IMR-90 (cell line): ENCODE data around the gene KCNQ1. TPM values are rescaled to one million over a fixed set of nuclear protein-coding genes. Genes with fewer than 3 reads are reported as not detected.

ENCODE experiments used
- ATAC-seq: fragments of 200-7000 bp; cut with Tn5 transposase; 2 replicates; pipeline ENCODE4 v1.9.1; 2020; ENCODE audit warnings: low read depth, mild to moderate bottlenecking, moderate library complexity
- BruUV-seq: library from RNA; stranded (reverse); fragments of 400-500 nt; replicated peaks from 2 replicates; lab custom pipeline; 2021; lab: Mats Ljungman, UMichigan
- CTCF ChIA-PET: fragments of 300-600 bp; formaldehyde crosslinking; extraction: SDS; loops from one replicate; lab custom pipeline; 2021; ENCODE audit warnings: antibody characterized with exemption; lab: Yijun Ruan, JAX
- POLR2A ChIA-PET: fragments of 300-600 bp; sonication (Branson Sonifier 250); formaldehyde crosslinking; loops from one replicate; lab custom pipeline; 2022; ENCODE audit warnings: antibody characterized with exemption; ENCODE audit not compliant: unreplicated experiment; lab: Charles Lee
- DNase-seq: peaks from one replicate; pipeline ENCODE4 v3.0.0; 2013
- H2AFZ ChIP-seq: replicated peaks from 2 replicates; pipeline ENCODE3; 2013; ENCODE audit warnings: low read length, mild to moderate bottlenecking; ENCODE audit not compliant: poor library complexity
- H2AK5ac ChIP-seq: 2 replicates; pipeline ENCODE4 v1.6.1; 2013; ENCODE audit warnings: low read depth, low read length, inconsistent platforms
- H2AK9ac ChIP-seq: replicated peaks from 2 replicates; pipeline ENCODE3; 2013; ENCODE audit warnings: mild to moderate bottlenecking, low read depth, low read length, moderate library complexity; ENCODE audit not compliant: poor library complexity
- H2BK120ac ChIP-seq: 2 replicates; pipeline ENCODE4 v1.6.1; 2013; ENCODE audit warnings: low read depth, low read length, inconsistent platforms
- H2BK15ac ChIP-seq: 3 replicates; pipeline ENCODE4 v1.6.1; 2013; ENCODE audit warnings: low read depth, low read length, inconsistent platforms
- H2BK20ac ChIP-seq: 2 replicates; pipeline ENCODE4 v1.6.1; 2013; ENCODE audit warnings: low read depth, mild to moderate bottlenecking, inconsistent platforms, low read length, moderate library complexity
- H2BK5ac ChIP-seq: 2 replicates; pipeline ENCODE4 v1.6.1; 2013; ENCODE audit warnings: mild to moderate bottlenecking, low read depth, low read length, inconsistent platforms; ENCODE audit not compliant: poor library complexity, severe bottlenecking
- H3K14ac ChIP-seq: replicated peaks from 2 replicates; pipeline ENCODE4 v1.6.1; 2013; ENCODE audit warnings: low read depth, low read length, inconsistent platforms
- H3K18ac ChIP-seq: 2 replicates; pipeline ENCODE4 v1.6.1; 2013; ENCODE audit warnings: low read depth, low read length, control low read depth
- H3K23ac ChIP-seq: 2 replicates; pipeline ENCODE4 v1.6.1; 2013; ENCODE audit warnings: low read depth, low read length, inconsistent platforms
- H3K27ac ChIP-seq: 2 replicates; pipeline ENCODE4 v1.5.1; 2013; ENCODE audit warnings: mild to moderate bottlenecking, control low read depth, low read length; ENCODE audit not compliant: insufficient read depth
- H3K27me3 ChIP-seq: 2 replicates; pipeline ENCODE4 v1.6.1; 2013; ENCODE audit warnings: low read length; ENCODE audit not compliant: control insufficient read depth, insufficient read depth
- H3K36me3 ChIP-seq: 2 replicates; pipeline ENCODE4 v1.6.1; 2013; ENCODE audit warnings: low read length, mixed read lengths; ENCODE audit not compliant: control insufficient read depth, insufficient read depth
- H3K4ac ChIP-seq: 2 replicates; pipeline ENCODE4 v1.6.1; 2013; ENCODE audit warnings: low read depth, low read length, inconsistent platforms
- H3K4me1 ChIP-seq: 2 replicates; pipeline ENCODE4 v1.6.1; 2013; ENCODE audit warnings: low read length, mixed read lengths; ENCODE audit not compliant: control insufficient read depth, insufficient read depth
- H3K4me2 ChIP-seq: 2 replicates; pipeline ENCODE4 v1.6.1; 2013; ENCODE audit warnings: low read depth, mild to moderate bottlenecking, control low read depth, low read length, moderate library complexity
- H3K4me3 ChIP-seq: 2 replicates; pipeline ENCODE4 v1.5.1; 2013; ENCODE audit warnings: low read depth, mild to moderate bottlenecking, control low read depth, low read length, moderate library complexity; ENCODE audit not compliant: insufficient read depth
- H3K56ac ChIP-seq: 2 replicates; pipeline ENCODE4 v1.6.1; 2013; ENCODE audit warnings: low read length, inconsistent platforms; ENCODE audit not compliant: insufficient read depth; ENCODE audit errors: extremely low read depth
- H3K79me1 ChIP-seq, 2 experiments: 2 replicates each; pipeline ENCODE4 v1.6.1; 2013; ENCODE audit warnings: low read length in 2 of 2, inconsistent platforms in 1 of 2, low read depth in 1 of 2
- H3K9ac ChIP-seq: 2 replicates; pipeline ENCODE4 v1.6.1; 2013; ENCODE audit warnings: low read depth, low read length, control low read depth
- H3K9me1 ChIP-seq: 2 replicates; pipeline ENCODE4 v1.6.1; 2013; ENCODE audit warnings: low read length, inconsistent platforms; ENCODE audit not compliant: insufficient read depth
- H3K9me3 ChIP-seq: 2 replicates; pipeline ENCODE4 v1.6.1; 2013; ENCODE audit warnings: low read length; ENCODE audit not compliant: control insufficient read depth, insufficient read depth
- H4K20me1 ChIP-seq: 2 replicates; pipeline ENCODE4 v1.6.1; 2013; ENCODE audit warnings: low read length, inconsistent platforms; ENCODE audit not compliant: insufficient read depth
- H4K5ac ChIP-seq: 2 replicates; pipeline ENCODE4 v1.6.1; 2013; ENCODE audit warnings: mild to moderate bottlenecking, low read depth, low read length, control low read depth
- H4K8ac ChIP-seq, 2 experiments: 2 replicates each; pipeline ENCODE4 v1.6.1; 2013; ENCODE audit warnings: low read depth in 2 of 2, low read length in 2 of 2, control low read depth in 1 of 2, inconsistent platforms in 1 of 2
- H4K91ac ChIP-seq: 2 replicates; pipeline ENCODE4 v1.6.1; 2013; ENCODE audit warnings: low read depth, low read length, inconsistent platforms; ENCODE audit not compliant: insufficient read depth
- CEBPB ChIP-seq: IDR thresholded peaks from 2 replicates; pipeline ENCODE4 v1.6.1; 2012; ENCODE audit warnings: low read depth, low read length, improper control_type of control experiment
- MAFK ChIP-seq: IDR thresholded peaks from 2 replicates; pipeline ENCODE4 v1.6.1; 2012; ENCODE audit warnings: low read depth, low read length, improper control_type of control experiment
- MAZ ChIP-seq: IDR thresholded peaks from 2 replicates; pipeline ENCODE4 v1.6.1; 2012; ENCODE audit warnings: low read depth, mild to moderate bottlenecking, low read length, improper control_type of control experiment, moderate library complexity, borderline replicate concordance
- NFE2L2 ChIP-seq: fragments of 150-350 bp; IDR thresholded peaks from 2 replicates; pipeline ENCODE4 v1.6.1; 2016; ENCODE audit warnings: low read depth, mild to moderate bottlenecking, low read length
- WGBS, 2 experiments: methylation state at CpG; one replicate each; pipeline versions ENCODE4 v1.1.5 to v1.1.7; 2013; ENCODE audit warnings: missing lambda C conversion rate in 2 of 2; ENCODE audit not compliant: insufficient read length in 1 of 2; ENCODE audit errors: extremely low coverage in 2 of 2; 5-methylcytosine and 5-hydroxymethylcytosine counted together
- dilution Hi-C: fragments of 300-500 bp; cut with HindIII; formaldehyde crosslinking; loops from one replicate; pipeline ENCODE4 v1.14.3; 2018; ENCODE audit warnings: low sequenced_read_pairs; ENCODE audit not compliant: unreplicated experiment
- in situ Hi-C: fragments of 300-500 bp; cut with MboI; formaldehyde crosslinking; loops from 3 replicates; pipeline ENCODE4 v1.14.3; 2019; ENCODE audit warnings: low sequenced_read_pairs, inconsistent platforms, mixed read lengths
- intact Hi-C: fragments of 100-400 bp; cut with micrococcal nuclease; formaldehyde crosslinking; loops from 2 replicates; pipeline ENCODE4 v1.10.0; 2022
- polyA plus RNA-seq, 3 experiments: library from polyadenylated mRNA; depleted of rRNA; stranded (reverse); fragments of >200 nt; gene quantifications; 2 replicates each; pipeline ENCODE4 v1.2.3, GENCODE V29; 2012; ENCODE audit warnings: low replicate concordance in 1 of 3
- total RNA-seq: library from RNA; depleted of rRNA; stranded (reverse); fragments of >200 nt; gene quantifications from 2 replicates; pipeline ENCODE4 v1.2.3, GENCODE V29; 2012

KCNQ1 gene
- total and polyA plus RNA-seq, 2 of the 4 experiments (the other 2 are of a cell fraction): 0.07 TPM; not detected in 1

- no TSS peak for BruUV-seq
- in situ Hi-C loops (no loop called here), intact Hi-C loops (no loop called here), dilution Hi-C loops (no loop called here)
- Histone ChIP-seq H2BK15ac (no peak overlapping the region), H3K14ac (no peak overlapping the region), H3K18ac (no peak overlapping the region), H3K9me3 (no peaks in the 10 kb centered on the region), H3K4me1 (no peaks in the 10 kb centered on the region), H2AK9ac (no peak overlapping the region), H3K36me3 (no peaks in the 10 kb centered on the region), H2BK5ac (no peak overlapping the region), H4K8ac (no peak overlapping the region), H4K20me1 (no peaks in the 10 kb centered on the region; the same call in 1 of the 2 replicates), H4K91ac (no peak overlapping the region), H3K23ac (no peak overlapping the region), H2BK20ac (no peak overlapping the region), H2AK5ac (no peak overlapping the region), H2AFZ (no peak overlapping the region), H2BK120ac (no peak overlapping the region), H3K4me2 (no peak overlapping the region), H3K4me3 (no peak overlapping the region), H3K9ac (no peak overlapping the region), H3K79me1 (no peaks in the 10 kb centered on the region), H3K27ac (no peak overlapping the region), H3K4ac (no peak overlapping the region), H3K27me3 (peaks cover 26% of the 10 kb centered on the region), H4K5ac (no peak overlapping the region), H3K56ac (no peak overlapping the region), H3K9me1 (no peaks in the 10 kb centered on the region)
- WGBS, 2 experiments: 94% methylated on average over 3 of the region's 14 CpGs; no CpG with 5 or more reads in 1 of the 2 experiments
- no peak for DNase-seq
- POLR2A ChIA-PET: no interaction called here
- ATAC-seq: no peak
- CTCF ChIA-PET: no interaction called here
- TF ChIP-seq NFE2L2 (no peak), CEBPB (no peak), MAFK (no peak), MAZ (no peak)
Observed at GRCh38 chr11:2541881-2542361, 97.1 kb downstream of the KCNQ1 start.
